ENCODE results near the gene TRIM27.
A peak's percentile ranks its signal among the peaks of the same experiment; 100 is the strongest.

TRIM27 gene

DNA sequence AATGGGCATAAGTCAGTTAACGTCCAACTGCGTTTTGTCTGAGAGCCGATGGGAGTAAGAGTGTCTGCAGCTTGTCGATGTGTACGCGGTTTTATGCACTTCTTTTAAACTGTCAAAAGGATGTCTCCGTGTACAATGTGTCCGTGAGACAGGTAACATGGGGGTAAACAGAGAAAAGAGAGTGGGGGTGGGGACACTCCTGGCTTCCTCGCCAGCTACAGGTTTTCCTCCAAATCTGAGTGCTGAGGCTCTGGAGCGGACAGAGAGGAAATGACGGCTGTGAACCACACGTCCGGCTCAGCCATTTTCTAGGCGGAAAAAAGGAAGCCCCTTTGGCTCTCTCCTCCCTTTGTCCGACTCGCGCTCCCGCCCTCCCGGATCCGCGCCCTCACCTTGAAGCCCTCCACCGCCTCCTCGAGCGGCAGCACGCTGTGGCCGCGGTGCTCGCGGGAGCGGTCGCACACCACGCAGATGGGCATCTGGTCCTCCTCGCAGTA is 916 bp downstream of the TRIM27 start:
- DNase-seq (ENCODE audit: extremely low spot score) = peak; percentile 51
- TF ChIP-seq, protein P1, sequence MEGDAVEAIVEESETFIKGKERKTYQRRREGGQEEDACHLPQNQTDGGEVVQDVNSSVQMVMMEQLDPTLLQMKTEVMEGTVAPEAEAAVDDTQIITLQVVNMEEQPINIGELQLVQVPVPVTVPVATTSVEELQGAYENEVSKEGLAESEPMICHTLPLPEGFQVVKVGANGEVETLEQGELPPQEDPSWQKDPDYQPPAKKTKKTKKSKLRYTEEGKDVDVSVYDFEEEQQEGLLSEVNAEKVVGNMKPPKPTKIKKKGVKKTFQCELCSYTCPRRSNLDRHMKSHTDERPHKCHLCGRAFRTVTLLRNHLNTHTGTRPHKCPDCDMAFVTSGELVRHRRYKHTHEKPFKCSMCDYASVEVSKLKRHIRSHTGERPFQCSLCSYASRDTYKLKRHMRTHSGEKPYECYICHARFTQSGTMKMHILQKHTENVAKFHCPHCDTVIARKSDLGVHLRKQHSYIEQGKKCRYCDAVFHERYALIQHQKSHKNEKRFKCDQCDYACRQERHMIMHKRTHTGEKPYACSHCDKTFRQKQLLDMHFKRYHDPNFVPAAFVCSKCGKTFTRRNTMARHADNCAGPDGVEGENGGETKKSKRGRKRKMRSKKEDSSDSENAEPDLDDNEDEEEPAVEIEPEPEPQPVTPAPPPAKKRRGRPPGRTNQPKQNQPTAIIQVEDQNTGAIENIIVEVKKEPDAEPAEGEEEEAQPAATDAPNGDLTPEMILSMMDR (IDR thresholded peaks at IDR 0.05; ENCODE audit: control extremely low read depth, extremely low read depth, low read depth, missing control alignments) = no peak
- CTCF ChIA-PET = interaction anchor here (0.8 to 1.8 kb wide), 11 partner anchors 11 to 1171 kb away, joined by 3 to 10 read pairs (median 5); no protein-coding TSS in a partner anchor
- POLR2A ChIA-PET = interaction anchor here (0.6 kb wide), 1 partner anchor 26 kb away, joined by 3 read pairs; no protein-coding TSS in a partner anchor

DNA sequence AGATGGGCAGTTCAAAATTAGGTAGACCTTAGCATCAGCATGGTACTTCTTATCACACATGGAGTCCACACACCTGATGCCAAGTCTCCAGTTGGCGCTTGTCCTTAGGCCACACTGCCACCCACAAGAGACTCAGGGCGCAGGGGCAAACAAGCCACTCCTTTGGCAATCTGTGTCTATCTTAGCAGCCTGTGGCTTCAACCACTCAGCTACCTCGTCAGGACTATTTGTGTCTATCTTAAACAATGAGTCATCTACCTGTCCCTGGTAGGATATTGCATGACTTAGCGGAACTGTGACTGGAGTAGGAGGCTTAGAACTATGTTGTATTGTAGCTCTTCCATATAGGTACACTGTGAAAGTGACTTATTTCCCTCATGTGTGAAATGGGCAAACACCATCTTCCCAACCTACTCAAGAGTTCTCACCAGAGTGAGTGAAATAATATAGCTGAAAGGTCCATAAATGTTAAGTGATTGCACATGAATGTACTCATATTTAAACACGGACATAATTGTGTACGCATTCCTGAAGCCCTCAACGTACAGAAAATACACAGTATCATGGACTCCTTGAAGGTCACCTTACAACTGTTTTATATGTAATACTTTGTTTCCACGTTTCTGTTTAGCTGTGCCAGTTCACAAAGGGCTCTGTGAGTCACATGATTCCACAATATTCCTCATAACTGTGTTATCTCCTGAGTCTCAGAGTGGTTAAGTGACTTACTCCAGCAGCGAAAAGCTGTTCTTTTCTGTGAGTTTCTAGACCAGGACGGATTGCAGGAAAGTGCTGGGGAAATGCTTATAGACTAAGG is 1.6 kb downstream of the TRIM27 start:
- no peak for DNase-seq (ENCODE audit: extremely low spot score)
- CTCF ChIA-PET = interaction anchor here (0.8 to 1.7 kb wide), 10 partner anchors 11 to 1170 kb away, joined by 3 to 7 read pairs (median 4); no protein-coding TSS in a partner anchor
- POLR2A ChIA-PET = no interaction called here
- TF ChIP-seq, protein P1 (IDR thresholded peaks at IDR 0.05; ENCODE audit: control extremely low read depth, extremely low read depth, low read depth, missing control alignments) = no peak

DNA sequence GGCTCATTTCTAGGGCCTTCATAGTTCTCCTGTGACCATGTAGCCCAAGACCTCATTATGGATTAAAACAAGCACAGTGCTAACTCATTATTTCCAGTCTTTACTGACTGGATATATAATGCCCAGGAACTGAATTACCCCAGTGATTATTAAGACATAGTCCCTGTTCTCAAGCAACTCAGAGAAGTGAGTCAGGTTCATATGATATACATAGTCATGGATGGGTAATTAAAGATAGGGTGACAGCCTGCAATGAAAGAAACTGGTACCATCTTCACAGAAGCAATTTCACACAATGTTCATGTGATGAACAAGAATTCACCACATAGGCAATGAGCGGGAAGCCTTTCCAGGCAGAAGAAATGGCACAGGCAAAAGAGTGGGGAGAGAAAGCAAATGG is 3.5 kb downstream of the TRIM27 start:
- CTCF ChIA-PET = interaction anchor here (1.2 kb wide), 1 partner anchor 13 kb away, joined by 4 read pairs; no protein-coding TSS in a partner anchor
- TF ChIP-seq, protein P1 (IDR thresholded peaks at IDR 0.05; ENCODE audit: control extremely low read depth, extremely low read depth, low read depth, missing control alignments) = no peak

GRCh38 chr6:28914941-28915340 is 8.8 kb downstream of the TRIM27 start:
- no peak for DNase-seq (ENCODE audit: extremely low spot score)
- TF ChIP-seq, protein P1 (IDR thresholded peaks at IDR 0.05; ENCODE audit: control extremely low read depth, extremely low read depth, low read depth, missing control alignments) = no peak
- ChIA-PET CTCF (interaction anchor here (1.8 kb wide), 1 partner anchor 16 kb away, joined by 5 read pairs; no protein-coding TSS in a partner anchor), POLR2A (no interaction called here)

More for the DNA sequence above, 3.5 kb downstream of the TRIM27 start:
- POLR2A ChIA-PET = no interaction called here
- DNase-seq (ENCODE audit: extremely low spot score) = no peak

DNA sequence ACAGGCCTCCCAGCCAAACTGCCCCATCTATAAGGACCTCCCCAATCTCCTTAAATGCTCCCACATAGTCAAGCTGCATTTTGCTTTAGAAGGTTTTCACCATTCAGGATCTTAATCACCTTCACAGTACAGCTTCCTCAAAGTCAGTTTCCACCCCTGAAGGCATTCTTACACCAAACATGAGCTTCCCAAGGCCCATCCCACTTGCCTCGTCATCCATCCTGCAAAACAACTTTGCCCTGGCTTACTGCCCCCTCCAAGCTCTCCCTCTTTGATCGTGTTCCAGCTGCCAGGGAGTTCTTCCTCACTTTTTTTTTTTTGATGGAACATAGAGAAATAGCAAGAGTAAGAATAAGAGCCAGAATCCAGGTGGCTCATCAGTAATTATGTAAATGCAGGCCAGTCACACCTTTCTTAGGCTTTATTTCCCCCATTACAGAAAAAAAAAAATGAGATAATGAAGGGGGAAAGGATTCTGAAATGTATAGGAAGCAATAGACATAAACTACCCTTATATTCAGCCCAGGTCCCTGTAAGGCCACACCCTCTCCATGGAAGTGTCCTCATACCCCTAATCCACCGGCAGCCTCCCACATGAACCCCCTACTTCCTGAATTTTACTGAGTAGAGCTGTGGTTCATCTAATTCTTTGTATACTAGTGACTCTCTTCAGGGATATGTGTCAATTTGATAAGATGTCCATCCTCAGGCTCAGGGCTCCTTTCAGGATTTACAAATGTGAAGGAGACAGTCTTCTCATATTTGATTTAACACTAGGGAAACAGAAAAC is 12.7 kb downstream of the TRIM27 start:
- POLR2A ChIA-PET = no interaction called here
- CTCF ChIA-PET = interaction anchor here (0.9 to 1.3 kb wide), 4 partner anchors 11 to 49 kb away, joined by 3 to 4 read pairs (median 4); partner anchors contain the start of gene TRIM27
- TF ChIP-seq, protein P1 (IDR thresholded peaks at IDR 0.05; ENCODE audit: control extremely low read depth, extremely low read depth, low read depth, missing control alignments) = no peak
- DNase-seq (ENCODE audit: extremely low spot score) = no peak

GRCh38 chr6:28907394-28907793 is 16.4 kb downstream of the TRIM27 start:
- TF ChIP-seq, protein P1 (IDR thresholded peaks at IDR 0.05; ENCODE audit: control extremely low read depth, extremely low read depth, low read depth, missing control alignments) = no peak
- ChIA-PET CTCF (interaction anchor here (1.4 to 2.1 kb wide), 2 partner anchors 12 to 17 kb away, joined by 4 to 6 read pairs; partner anchors contain the start of gene TRIM27), POLR2A (no interaction called here)
- DNase-seq (ENCODE audit: extremely low spot score) = no peak

All from GM10248 (cell line).